Measurements from ENCODE around the gene NELFA. TPM values are rescaled to one million over a fixed set of nuclear protein-coding genes. Genes with fewer than 3 reads are reported as not detected.

NELFA gene
- total RNA-seq, 4 donors from 2014 or later = 23.1 to 36.8 (median 25.0) TPM

DNA sequence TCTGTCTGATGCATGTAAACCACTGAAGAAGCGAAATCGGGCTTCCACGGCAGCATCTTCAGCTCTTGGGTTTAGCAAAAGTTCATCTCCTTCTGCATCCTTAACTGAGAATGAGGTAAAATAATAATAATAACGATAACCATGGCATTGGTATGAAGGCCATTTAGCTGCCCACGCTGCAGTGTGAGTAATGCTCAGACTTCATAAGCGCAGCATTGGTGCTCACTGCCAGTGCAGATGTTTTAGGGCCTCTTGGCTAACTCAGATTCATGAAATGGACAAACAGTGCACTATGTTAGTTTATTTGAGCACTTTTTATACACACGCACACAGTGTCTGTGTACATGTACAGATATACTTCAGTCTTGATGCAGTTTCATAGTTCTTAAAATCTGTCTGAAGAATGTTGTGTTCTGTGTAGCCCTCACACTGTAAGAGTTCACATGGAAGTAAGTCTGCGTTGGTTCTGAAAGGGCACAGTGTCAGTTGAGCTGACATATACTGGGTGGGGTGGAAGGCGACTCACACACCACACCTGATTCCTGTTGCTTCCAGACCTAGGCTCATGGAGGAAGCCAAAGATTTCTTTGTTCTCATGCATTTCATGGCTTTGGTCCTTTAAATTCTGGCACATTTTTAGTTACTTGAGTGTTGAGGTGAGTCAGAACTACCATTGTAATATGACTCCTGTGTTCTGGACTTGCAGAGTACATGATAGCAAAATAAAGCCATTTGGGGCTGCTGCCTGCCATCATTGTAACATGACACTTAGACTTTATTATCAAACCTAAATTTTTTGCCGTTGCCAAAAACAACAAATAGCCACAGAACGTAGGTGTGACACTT lies 68.9 kb downstream of the NELFA start:
- Histone ChIP-seq H3K36me3 (peaks cover 0 to 86% (median 13%) of the 10 kb centered on the region in 3 donors), H3K4me1 (peaks cover 0 to 18% (median 0%) of the 10 kb centered on the region in 3 donors), H3K4me3 (no peak overlapping the region), H3K27ac (peak overlapping the region; percentile 55 to 68 (median 59)), H3K9me3 (no peaks in the 10 kb centered on the region), H3K27me3 (no peaks in the 10 kb centered on the region)
- no peak for DNase-seq
- 65 to 70% methylated on average over 11 of the region's 11 CpGs for WGBS, 2 donors
- intact Hi-C loops (cut with DNase I) = no loop called here
- TF ChIP-seq, protein P1, sequence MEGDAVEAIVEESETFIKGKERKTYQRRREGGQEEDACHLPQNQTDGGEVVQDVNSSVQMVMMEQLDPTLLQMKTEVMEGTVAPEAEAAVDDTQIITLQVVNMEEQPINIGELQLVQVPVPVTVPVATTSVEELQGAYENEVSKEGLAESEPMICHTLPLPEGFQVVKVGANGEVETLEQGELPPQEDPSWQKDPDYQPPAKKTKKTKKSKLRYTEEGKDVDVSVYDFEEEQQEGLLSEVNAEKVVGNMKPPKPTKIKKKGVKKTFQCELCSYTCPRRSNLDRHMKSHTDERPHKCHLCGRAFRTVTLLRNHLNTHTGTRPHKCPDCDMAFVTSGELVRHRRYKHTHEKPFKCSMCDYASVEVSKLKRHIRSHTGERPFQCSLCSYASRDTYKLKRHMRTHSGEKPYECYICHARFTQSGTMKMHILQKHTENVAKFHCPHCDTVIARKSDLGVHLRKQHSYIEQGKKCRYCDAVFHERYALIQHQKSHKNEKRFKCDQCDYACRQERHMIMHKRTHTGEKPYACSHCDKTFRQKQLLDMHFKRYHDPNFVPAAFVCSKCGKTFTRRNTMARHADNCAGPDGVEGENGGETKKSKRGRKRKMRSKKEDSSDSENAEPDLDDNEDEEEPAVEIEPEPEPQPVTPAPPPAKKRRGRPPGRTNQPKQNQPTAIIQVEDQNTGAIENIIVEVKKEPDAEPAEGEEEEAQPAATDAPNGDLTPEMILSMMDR (IDR thresholded peaks at IDR 0.05) = no peak
- TF ChIP-seq POLR2A (IDR thresholded peaks at IDR 0.05) = no peak

DNA sequence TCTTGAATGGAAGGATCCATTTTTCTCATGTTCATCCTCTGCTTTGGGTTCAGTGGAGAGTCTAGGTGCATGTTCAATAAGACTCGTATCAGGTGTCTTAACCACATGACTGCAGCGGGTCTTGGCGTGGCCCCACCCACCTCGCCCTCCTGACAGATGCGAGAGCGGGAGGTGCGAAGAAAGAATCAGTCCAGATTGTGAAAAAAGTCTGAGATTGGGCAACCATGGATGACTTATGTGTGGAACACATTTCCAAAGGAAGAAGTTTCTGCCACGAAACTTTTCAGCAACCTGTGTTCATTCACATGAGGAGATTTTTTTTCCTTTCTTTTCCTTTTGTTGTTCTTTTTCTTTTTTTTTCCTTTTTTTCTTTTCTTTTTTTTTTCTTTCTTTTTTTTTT lies 70.7 kb downstream of the NELFA start:
- intact Hi-C loops (cut with DNase I) = no loop called here
- WGBS, 2 donors = 88 to 94% methylated on average over 8 of the region's 8 CpGs
- TF ChIP-seq, protein P1 (IDR thresholded peaks at IDR 0.05) = no peak
- TF ChIP-seq POLR2A (IDR thresholded peaks at IDR 0.05) = no peak

DNA sequence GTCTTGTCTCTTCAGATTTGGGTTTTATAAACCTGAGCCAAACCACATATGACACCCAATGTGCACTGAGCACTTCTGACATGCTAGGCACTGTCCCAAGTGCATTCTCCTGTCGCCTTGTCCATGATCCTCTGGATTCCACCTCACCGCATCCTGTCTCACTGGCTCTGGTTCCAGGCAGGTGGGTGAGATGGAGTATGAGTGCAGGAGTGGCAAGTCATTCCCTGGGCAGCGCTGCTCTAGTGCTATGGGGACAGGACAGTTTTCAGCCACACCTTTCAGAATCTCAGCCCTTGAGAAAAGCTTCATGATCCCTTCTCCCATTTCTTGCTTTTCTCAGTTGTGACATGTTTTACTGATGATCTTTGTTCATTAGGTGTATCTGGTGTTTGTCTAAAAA lies 71.2 kb downstream of the NELFA start:
- peaks cover 0 to 18% (median 0%) of the 10 kb centered on the region in 3 donors for H3K4me1 ChIP-seq
- no peak for DNase-seq
- H3K36me3 ChIP-seq = peaks cover 0 to 77% (median 6%) of the 10 kb centered on the region in 3 donors
- 91 to 94% methylated on average over 3 of the region's 3 CpGs for WGBS, 2 donors
- no peak overlapping the region for H3K27ac ChIP-seq
- TF ChIP-seq, protein P1 (IDR thresholded peaks at IDR 0.05) = no peak
- TF ChIP-seq POLR2A (IDR thresholded peaks at IDR 0.05) = no peak
- H3K4me3 ChIP-seq = no peak overlapping the region
- no peaks in the 10 kb centered on the region for H3K9me3 ChIP-seq
- H3K27me3 ChIP-seq = no peaks in the 10 kb centered on the region
- intact Hi-C loops (cut with DNase I) = no loop called here

More for the DNA sequence above, 70.7 kb downstream of the NELFA start:
- Histone ChIP-seq H3K27ac (no peak overlapping the region), H3K27me3 (no peaks in the 10 kb centered on the region), H3K9me3 (no peaks in the 10 kb centered on the region), H3K36me3 (peaks cover 0 to 77% (median 10%) of the 10 kb centered on the region in 3 donors), H3K4me3 (no peak overlapping the region), H3K4me1 (peaks cover 0 to 18% (median 0%) of the 10 kb centered on the region in 3 donors)
- DNase-seq = no peak

DNA sequence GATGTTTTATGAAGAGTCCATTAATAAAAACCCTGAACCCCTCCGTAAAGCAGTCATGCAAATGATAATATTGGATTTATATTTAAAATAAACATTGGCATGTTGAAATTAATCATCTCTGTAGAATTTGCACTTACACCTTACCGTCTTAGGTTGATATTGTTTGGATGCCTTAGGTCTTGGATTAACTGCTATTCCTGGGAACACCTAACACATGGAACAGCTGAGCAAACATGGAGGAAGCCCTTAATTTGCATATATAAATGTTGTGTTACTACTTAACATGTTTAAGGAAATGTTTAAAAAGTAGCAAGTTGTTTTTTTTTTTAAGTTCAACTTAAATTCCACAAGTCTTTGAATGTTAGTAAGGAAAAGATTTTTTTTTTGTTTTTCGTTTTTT lies 75.1 kb downstream of the NELFA start:
- intact Hi-C loops (cut with DNase I) = no loop called here
- H3K27ac ChIP-seq = no peak overlapping the region
- no peak for DNase-seq
- H3K4me1 ChIP-seq = no peaks in the 10 kb centered on the region
- H3K27me3 ChIP-seq = no peaks in the 10 kb centered on the region
- H3K36me3 ChIP-seq = peaks cover 6 to 84% (median 9%) of the 10 kb centered on the region in 3 donors
- TF ChIP-seq, protein P1 (IDR thresholded peaks at IDR 0.05) = no peak
- no peak for TF ChIP-seq POLR2A (IDR thresholded peaks at IDR 0.05)
- 81 to 84% methylated on average over 3 of the region's 3 CpGs for WGBS, 2 donors
- no peak overlapping the region for H3K4me3 ChIP-seq
- H3K9me3 ChIP-seq = no peaks in the 10 kb centered on the region

DNA sequence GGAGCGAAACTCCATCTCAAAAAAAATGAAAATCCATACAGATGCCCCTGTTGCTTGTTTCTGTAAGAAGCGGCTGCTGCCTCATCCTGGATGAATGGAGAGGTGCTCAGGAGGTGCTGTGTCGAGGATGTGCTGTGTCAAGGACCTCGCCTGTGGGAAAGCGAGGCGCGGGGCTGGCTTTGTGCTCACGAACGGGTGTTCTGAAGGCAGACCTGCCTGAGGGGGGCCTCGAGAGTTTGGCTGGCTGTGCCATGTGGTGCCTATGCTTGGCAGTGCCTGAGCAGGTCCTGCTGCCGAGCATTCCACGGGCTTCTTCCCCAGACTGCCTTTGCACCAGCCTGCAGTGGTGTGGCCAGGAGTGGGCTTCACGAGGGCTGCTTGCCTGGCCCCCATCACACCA lies 76.0 kb downstream of the NELFA start:
- no peak overlapping the region for H3K27ac ChIP-seq
- no peak for DNase-seq
- intact Hi-C loops (cut with DNase I) = no loop called here
- H3K27me3 ChIP-seq = no peaks in the 10 kb centered on the region
- no peak for TF ChIP-seq POLR2A (IDR thresholded peaks at IDR 0.05)
- TF ChIP-seq, protein P1 (IDR thresholded peaks at IDR 0.05) = no peak
- 90 to 96% methylated on average over 2 to 7 of the region's 13 CpGs for WGBS, 2 donors
- no peak overlapping the region for H3K4me3 ChIP-seq
- peaks cover 6 to 76% (median 9%) of the 10 kb centered on the region in 3 donors for H3K36me3 ChIP-seq
- H3K9me3 ChIP-seq = no peaks in the 10 kb centered on the region
- H3K4me1 ChIP-seq = no peaks in the 10 kb centered on the region
